Astrocyte of the hippocampus (primary cell): ENCODE data around the gene RCVRN.

ENCODE experiments used
- DNase-seq: peaks from one replicate; pipeline ENCODE4 v3.0.0; 2011; ENCODE audit warnings: low read depth, low spot score

RCVRN gene

DNA sequence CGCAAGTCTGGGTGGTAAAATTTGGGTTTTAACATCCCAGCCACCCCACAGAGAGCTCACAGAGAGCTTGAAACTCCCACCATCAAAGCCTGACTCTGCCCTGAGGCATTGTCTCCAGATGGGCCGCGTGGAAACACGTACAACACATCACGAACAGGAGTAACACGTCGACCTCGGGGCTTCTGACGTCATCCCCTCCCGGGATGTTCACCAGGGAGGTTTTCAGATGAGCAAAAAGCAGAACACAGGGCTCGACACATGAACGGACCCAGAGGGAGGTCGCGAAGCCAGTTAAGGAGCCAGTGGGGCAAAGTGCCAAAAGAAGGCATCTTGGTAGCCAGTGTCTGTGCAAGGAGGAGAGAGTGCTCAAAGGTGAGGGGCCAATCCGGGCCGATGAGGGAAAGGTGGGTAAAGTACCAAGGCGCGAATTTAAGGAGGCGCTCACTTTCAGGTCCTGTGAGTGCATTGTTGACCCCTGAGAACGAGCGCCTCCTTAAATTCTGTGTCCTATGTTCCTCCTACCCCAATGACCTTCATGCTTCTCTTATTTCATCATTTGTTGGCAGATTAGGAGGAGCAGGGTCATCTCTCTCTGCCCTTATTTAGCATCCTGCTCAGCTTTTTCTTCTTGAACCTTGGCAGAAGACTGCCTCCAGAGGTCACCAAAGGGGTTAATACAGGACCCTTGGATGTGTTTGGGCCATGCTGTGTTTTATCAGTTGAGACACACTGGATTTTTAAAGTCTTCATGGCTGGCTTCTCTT is 5.6 kb downstream of the RCVRN start:
- no peak for DNase-seq

DNA sequence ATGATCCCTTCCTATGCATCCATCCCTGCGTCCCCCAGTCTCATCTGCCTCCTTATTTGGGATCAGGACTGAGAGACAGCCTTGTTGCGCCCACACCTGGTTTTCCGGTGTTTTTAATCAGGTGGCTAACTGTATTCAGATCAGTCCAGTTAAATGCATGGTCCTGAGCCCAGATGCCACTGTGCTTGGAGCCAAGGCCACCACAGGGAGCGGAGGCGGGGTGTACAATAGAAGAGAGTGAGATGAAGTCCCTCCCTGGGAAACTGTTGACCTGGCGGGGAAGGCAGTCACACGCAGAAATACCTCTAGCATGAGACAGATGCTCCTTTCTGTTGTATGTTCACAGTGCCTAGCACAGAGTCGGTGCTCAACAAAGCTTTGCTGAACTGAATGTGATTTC is 6.3 kb downstream of the RCVRN start:
- no peak for DNase-seq

DNA sequence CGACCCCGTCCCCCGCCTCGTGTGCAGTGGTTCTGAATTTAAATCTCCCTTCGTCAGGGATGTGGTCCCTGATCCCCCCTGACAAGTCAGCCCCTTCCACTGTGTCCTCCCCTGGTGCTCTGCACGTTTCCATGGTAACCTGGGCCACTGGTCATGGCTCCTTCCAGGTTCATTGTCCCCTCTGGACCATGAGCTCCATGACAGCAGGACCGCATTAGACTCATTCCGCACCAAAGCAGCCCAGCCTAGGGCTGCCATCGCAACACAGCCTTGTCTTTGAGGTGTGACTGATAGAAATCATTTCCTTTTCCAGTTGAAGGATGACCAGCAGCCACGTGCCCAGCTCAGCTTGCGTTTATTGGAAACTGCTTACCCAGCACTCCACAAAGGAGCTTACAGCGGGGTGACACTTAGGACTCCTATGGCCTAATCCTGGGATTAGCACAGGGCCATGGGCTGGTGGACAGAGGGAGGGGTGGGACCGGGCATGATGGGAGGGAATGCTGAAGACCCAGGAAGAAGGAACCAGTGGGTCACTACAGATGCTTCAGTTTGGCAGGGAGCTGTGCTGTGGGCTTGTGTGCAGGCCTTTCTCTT is 7.6 kb downstream of the RCVRN start:
- DNase-seq, result no peak

DNA sequence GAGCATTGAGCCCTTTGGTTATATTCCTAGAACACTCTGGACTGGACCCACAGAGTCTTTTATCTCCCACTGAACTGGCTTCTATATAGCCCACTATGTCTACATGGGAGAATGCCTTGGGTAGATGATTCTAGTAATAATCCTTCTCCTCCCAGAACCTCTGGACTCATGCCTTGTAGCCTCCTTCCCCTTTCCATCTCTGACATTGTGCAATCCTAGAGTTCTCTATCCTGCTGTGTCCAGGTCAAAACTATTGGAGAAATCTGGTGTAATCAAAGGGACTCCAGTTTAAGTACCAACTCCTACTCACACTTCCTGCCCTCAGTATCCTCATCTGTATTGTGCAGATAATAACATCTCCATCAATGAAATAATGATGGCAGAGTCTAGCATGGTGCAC is 9.1 kb downstream of the RCVRN start:
- no peak for DNase-seq

DNA sequence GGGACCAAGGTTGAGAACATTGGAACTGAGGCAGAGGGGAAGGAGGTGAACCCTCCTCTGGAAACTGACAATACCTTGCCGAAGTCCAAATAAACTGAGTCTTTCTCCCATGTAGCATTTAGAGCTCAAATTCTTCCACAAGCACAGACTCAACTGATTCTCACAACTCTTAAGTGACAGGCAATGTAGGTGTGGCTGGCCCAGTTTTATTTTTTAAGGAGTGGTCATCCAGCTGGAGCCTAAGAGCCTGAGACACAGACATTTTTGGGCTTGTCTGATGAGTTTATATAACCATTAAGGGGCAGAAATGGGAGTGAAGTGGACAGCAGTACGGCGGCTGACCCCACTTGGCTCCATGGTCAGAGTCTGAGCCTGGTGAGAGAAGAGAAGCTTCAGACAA is 10.8 kb downstream of the RCVRN start:
- DNase-seq, result no peak

DNA sequence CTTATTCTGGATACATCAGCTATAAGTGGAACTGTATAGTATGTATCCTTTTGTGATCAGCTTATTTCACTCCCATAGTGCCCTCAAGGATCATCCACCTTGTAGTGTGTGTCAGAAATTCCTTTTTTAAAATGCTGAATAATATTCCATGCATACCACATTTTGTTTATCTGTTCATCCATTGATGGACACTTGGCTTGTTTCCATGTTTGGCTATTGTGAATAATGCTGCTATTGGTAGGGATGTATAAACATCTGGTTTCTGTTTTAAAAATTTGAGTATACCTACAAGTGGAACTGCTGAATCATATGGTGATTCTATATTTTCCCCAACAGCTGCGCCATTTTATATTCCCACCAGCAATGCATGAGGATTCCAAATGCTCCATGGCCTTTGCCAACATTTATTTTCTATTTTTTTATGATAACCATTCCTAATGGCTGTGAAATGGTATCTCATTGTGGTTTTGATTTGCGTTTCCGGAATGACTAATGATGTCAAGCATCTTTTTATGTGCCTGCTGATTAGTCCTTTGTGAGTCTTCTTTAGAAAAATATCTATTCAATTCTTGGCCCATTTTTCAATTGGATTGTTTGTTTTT is 11.6 kb downstream of the RCVRN start:
- DNase-seq, result no peak

DNA sequence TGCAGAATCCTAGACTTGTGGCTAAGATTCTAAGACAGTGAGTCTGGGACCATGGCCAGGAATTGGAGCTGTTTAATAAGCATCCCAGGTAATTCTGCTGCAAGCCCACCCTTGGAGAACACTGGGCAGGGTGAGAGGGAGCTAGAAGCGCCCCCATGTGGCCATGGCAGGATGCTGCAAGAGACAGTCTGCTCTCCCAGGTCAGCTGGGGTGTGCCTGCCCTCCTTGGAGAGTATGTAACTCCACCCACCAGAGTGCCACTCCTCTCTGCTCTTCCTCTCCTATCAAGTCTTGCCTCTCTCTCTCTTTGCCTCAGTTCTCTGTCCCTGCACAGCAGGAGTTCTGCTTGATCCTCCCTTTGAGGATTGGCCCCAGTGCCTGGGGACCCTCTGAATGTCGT is 14.9 kb downstream of the RCVRN start:
- DNase-seq, result no peak

DNA sequence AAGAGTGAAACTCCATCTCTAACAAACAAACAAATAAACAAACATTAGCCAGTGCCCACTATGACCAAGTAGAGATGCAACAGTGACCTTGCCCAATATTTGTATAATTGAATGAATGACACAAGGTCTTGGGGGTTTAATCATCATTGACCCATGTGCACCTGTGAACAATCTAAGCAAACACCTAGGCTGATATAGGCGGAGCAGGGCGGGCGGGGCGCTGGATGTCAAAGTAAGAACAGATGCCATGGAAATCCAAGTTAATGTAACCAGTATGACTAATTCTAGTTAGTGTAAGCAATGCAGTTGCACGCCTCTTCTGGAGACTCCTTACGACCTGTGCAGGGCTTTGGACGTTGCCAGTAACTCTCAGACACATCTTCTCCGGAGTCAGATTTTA is 17.6 kb downstream of the RCVRN start:
- no peak for DNase-seq

DNA sequence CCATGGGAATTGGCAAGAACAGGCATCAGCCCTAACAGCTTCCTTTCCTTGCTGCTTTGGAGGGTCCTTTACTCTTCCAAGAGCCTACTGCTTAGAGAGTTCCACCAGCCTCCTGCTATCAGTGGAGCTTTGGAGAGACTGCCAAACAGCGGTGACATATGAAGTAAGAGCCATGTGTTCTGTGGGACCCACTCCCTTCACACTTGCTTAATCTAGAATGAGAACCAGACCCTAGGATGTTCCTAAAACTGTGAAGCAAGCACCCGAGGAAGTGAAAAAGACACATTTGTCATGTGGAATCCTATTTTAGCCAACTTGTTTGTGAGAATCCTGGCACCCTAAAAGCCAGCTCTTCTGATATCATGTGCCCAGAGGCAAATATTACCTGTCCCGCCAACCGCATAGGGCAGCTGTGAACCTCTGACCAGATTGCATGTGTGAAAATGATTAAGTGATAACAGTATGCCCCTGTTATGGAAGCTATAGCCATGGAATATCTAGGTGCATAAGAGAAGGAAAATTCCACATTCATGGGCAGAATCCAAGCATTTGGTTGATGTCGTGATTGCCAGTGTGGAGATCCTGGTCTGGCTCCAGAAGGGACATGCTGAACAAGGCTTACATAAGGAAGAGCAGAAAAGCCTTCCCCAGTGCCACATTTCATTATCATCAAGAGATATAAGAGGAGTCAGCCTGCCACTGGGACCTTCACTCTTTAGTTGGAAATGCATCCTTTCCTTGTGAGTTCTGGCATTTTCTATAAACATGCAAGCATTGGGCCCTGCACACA is 18.7 kb downstream of the RCVRN start:
- no peak for DNase-seq

DNA sequence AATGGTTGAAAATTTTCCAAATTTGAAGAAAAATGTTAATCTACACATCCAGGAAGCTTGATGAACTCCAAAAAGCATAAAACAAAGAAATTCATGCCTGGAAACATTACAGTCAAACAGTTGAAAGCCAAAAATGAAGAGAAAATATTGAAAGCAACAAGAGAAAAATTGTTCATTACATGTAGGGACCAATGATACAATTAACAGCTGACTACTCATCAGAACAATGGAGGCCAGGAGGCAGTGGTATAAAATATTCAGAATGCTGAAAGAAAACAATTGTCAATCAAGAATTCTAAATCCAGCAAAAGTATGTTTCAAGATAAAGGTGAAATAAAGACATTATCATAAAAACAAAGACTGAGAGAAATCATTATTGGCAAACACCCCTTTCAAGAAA is 21.6 kb downstream of the RCVRN start:
- no peak for DNase-seq

DNA sequence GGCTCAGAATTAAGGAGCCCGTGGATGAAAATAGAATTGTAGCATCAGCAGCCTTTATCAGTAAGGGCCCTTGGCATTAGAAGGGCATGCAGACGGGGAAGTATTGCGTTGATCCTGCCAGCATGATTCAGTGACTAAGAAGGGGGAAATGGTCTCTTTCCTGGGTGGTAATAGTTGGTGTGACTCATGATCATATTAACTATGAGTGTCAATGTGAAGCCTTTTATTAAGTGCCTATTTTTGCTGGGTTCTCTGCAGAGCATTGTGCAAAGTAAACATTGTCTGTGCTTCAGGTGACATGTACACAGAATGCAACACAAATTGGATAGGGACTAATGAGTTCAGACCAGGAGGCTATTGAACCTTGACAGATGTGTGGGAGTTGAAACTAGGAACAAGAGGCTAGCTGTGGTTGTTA is 24.5 kb downstream of the RCVRN start:
- peak; percentile 15 for DNase-seq

DNA sequence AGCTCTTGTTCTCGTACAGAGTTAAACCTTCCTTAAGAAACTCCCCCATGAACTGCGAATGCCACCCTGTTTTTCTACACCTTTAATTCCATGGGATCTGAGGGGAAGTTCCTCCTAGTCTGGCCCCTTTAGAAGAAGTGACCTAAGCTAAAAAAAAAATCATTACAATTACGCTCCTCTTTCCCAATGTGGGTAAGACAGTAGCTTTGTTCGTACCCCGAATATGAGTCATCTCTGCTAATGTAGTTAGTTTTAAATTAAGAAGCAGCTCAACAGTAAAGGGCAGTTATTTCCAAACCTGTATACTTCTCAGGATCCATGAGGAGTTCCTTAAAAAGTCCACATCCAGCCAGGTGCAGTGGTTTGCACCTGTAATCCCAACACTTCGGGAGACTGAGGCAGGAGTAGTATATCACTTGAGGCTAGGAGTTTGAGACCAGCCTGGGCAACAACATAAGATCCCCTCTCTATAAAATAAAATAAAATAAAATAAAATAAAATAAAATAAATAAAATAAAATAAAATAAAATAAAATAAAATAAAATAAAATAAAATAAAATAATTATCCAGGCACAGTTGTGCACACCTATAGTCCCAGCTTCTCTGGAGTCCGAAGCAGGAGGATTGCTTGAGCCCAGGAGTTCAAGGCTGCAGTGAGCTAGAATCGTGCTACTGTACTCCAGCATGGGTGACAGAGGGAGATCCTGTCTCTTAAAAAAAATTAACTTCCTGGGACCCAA is 26.1 kb downstream of the RCVRN start:
- DNase-seq, result no peak

DNA sequence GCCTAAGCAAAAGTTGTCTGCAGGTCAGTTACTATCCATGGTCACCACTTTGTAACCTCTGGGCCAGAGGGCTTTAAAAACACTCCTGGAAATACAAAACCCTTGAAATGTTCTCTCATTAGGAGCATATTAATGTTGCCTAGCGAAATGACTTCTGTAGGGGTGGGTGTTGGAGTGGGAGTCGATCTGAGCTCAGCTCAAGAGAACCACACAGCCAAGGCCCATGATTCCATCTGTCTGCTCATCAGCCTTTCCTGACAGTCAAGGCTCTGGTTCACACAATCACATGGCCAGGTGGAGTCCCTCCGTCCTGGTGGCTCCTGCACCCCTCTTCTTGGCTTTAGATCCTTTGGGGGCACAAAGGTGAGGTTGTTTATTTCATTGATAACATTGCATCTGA is 26.7 kb downstream of the RCVRN start:
- DNase-seq, result no peak

DNA sequence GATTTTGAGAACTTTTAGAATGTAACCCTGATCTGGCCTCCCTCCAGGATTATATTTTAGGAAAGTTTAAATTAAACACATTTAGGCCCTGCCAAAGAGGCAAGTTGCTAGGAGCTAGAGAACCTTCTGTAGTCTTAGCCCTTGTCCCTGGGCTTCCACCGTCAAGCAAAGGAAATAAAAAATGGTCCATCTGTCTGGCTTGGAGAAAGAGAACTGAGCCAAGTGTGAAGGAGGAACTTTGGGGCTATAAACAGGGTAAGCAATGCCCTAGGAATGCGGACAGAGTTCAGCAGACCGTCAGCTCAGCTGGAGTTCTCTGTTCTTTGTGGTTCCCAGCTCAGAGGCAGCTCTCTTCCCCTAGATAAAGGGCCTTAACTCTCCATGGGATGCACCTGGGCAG is 29.6 kb downstream of the RCVRN start:
- DNase-seq, result peak; percentile 54

DNA sequence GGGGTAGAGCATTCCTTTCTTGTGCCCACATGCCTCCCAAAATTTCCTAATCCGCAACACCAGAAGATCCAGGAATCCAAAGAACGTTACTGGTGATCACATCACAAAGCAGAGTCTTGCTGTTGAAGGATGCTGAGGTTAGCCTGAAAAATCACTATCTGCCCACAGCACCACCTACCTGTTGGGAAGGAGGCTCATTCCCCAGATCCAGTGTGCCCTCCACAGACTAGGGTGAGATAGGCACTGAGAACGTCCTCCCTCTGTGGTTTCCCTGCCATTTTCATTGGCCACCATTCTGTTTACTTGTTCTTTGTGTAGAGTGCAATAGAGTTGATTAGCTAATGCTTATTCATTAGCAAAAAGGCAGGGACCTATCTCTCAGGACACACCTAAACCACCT is 30.3 kb downstream of the RCVRN start:
- DNase-seq, result no peak

DNA sequence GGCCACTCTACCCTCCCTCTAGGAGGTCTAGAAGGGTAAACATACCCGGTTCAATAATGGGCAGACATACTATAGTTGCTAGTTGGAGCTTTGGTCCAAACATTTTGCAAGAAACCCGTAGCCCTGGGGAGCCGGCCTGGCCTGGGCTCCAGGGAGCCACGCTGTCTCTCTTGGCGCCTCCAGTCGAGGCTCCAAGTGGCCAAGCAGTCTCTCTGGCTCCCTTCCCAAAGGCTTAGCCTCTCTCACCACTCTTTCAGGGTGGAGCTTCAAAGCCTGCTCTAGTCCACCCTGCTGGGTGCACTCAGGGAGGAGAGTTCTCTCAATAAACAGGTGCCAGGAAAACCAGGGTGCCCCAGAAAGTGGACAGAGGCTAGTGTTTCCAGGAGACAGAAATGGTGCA is 32.2 kb downstream of the RCVRN start:
- DNase-seq, result no peak

DNA sequence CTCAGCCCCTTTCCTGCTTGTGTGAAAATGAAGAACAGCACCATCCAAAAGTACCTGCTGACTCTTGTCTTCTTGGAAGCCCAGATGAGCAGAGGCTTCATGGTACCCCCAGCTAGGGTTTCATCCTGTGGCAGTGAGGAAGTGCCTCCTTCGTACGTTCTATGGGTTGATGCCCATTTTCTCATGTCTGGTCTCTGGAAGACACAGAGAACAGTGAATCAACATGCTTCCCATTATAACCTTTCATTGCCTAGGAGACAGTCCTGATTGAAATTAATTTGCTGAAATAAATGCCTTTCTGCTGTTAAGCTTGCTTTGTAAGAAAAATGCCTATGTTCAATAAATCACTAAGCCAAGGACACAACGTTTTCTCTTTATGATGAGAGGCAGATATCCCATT is 36.5 kb downstream of the RCVRN start:
- DNase-seq, result no peak

DNA sequence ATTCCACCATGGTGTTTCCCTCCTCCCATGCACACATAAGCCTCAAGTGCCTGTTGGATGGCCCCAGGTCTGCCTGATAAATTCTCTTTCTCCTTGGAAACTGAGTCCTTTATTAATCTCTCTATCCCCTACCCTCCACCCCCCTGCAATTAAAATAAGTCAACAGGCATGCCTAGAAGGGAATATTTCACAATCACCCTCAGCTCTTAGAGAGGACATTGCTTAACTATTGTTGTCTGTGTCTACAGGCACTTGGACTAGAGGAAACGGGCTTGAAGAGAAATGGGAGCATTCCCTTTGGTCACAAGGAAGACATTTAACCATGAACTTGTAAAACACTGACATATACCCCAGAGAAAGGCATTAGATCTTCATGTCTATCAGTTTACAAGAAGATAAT is 39.5 kb downstream of the RCVRN start:
- no peak for DNase-seq

DNA sequence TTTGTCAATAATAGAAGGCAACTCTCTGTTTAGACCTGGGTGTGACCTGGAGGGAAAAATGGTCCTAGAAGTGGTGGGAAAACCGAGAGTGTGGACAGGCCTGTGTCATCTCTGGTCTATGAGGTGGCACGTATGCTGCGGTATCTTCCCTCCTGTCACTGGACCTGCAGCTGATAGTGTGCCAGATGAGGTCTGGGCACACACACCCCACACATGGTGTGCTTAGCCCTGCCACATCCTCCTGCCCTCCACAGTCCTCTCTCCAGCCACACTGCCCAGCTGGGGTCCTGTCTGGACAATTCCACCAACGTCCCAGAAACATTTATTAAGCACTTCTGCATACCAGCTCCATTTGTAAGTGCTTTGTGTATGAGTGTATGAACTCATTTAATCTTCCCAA is 42.1 kb downstream of the RCVRN start:
- DNase-seq, result no peak

DNA sequence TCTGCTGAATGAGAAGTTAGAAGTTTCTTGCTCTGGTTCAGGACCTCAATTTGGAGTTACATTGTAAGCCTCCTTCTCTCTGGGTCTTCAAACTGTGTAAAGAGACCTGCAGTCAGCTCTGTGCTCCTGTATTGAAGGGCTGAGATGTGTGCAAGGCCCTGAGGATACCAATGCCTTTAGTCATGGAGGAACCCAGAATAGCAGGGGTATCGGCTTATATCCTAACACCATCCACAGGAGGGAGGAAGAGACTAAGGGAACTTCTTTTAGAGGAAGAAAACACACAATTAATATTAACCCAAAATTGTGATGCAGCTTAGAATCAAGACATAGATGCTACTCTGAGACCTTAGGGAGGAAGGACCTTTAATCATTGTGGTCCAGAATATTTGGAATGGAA is 42.9 kb downstream of the RCVRN start:
- DNase-seq, result no peak

DNA sequence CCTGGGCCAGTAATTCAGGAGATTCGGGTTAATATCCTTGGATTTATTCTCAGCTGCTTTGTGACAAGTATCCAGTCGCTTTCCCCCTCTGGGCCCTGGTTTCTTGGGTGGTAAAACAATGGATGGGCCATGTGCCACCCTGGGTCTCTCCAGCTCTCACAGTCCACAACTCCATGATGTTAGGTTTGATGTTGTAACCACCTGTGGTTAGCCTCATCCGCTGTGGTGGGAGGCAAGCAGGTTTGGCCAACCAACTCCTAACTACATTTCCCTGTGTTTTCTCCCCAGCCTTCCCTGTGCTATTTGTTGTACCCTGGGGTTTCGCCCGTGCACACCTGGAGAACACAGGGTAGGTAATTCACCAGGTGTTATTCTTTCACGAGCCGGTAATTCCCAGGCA is 44.2 kb downstream of the RCVRN start:
- no peak for DNase-seq

DNA sequence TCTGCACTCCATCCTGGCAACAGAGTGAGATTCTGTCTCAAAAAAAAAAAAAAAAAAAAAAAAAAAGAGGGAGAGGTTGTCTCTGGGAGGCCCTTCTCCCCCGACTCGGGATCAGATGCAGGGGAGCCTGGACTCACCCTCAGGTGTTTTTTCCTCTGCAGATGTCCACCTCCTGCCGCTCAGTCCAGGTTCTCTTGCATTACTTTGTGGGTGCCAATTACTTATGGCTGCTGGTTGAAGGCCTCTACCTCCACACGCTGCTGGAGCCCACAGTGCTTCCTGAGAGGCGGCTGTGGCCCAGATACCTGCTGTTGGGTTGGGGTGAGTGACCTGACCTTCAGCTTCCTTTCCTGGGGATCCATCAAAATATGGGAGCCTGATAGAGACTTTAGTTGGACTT is 45.3 kb downstream of the RCVRN start:
- DNase-seq, result no peak
